ENCODE results near the gene NES.
A peak's percentile ranks its signal among the peaks of the same experiment; 100 is the strongest.

Gene NES

GRCh38 chr1:156643778-156644092 is 33.5 kb downstream of the NES start:
- intact Hi-C loops (cut with DNase I; ENCODE audit: low total_unique reads), result no loop called here

GRCh38 chr1:156643049-156643777 is 34.0 kb downstream of the NES start:
- TF ChIP-seq CTCF (IDR thresholded peaks at IDR 0.05), result no peak
- H3K36me3 ChIP-seq, result no peaks in the 10 kb centered on the region
- H3K27me3 ChIP-seq, result peaks cover 3 to 97% of the 10 kb centered on the region in 2 donors
- H3K4me3 ChIP-seq, result no peak overlapping the region
- H3K27ac ChIP-seq, result no peak overlapping the region
- DNase-seq, result no peak
- peaks cover 0 to 20% (median 13%) of the 10 kb centered on the region in 4 donors for H3K4me1 ChIP-seq
- intact Hi-C loops (cut with DNase I; ENCODE audit: low total_unique reads), result no loop called here
- no peaks in the 10 kb centered on the region for H3K9me3 ChIP-seq

More at GRCh38 chr1:156643778-156644092, 33.5 kb downstream of the NES start:
- Histone ChIP-seq H3K27ac (no peak overlapping the region), H3K9me3 (no peaks in the 10 kb centered on the region), H3K4me1 (peaks cover 0 to 20% (median 13%) of the 10 kb centered on the region in 4 donors), H3K36me3 (no peaks in the 10 kb centered on the region), H3K4me3 (no peak overlapping the region), H3K27me3 (peaks cover 3 to 97% of the 10 kb centered on the region in 2 donors)
- no peak for DNase-seq
- TF ChIP-seq CTCF (IDR thresholded peaks at IDR 0.05), result no peak

GRCh38 chr1:156642265-156643048 is 34.8 kb downstream of the NES start:
- intact Hi-C loops (cut with DNase I; ENCODE audit: low total_unique reads), result no loop called here
- DNase-seq, result no peak
- Histone ChIP-seq H3K27ac (no peak overlapping the region), H3K4me3 (peak overlapping the region; percentile 25 to 30), H3K9me3 (no peaks in the 10 kb centered on the region), H3K4me1 (peaks cover 0 to 20% (median 13%) of the 10 kb centered on the region in 4 donors), H3K36me3 (no peaks in the 10 kb centered on the region), H3K27me3 (peaks cover 3 to 97% of the 10 kb centered on the region in 2 donors)
- TF ChIP-seq CTCF (IDR thresholded peaks at IDR 0.05), result no peak

- no peak for DNase-seq
- Histone ChIP-seq H3K36me3 (no peaks in the 10 kb centered on the region), H3K4me3 (peak within 1 kb of the TSS; percentile 25 to 30), H3K4me1 (peaks cover 0 to 20% (median 13%) of the 10 kb centered on the region in 4 donors), H3K9me3 (no peaks in the 10 kb centered on the region), H3K27me3 (peaks cover 3 to 97% of the 10 kb centered on the region in 2 donors), H3K27ac (no peak within 1 kb of the TSS)
- intact Hi-C loops (cut with DNase I; ENCODE audit: low total_unique reads), result no loop called here
- TF ChIP-seq CTCF (IDR thresholded peaks at IDR 0.05), result no peak
These were observed 35.4 kb downstream of the NES start, which contains the start of gene BCAN for GRCh38 chr1:156641761-156642264. Gene BCAN, plus strand, starts transcription at chr1:156642117. Its CDS starts 3,938 bp downstream, at chr1:156646055.

GRCh38 chr1:156640842-156641706 is 36.1 kb downstream of the NES start:
- intact Hi-C loops (cut with DNase I; ENCODE audit: low total_unique reads), result no loop called here
- no peak for DNase-seq

More at GRCh38 chr1:156640842-156641706, 36.1 kb downstream of the NES start:
- H3K4me3 ChIP-seq, result peak overlapping the region in 1 of 2 donors; percentile 30
- H3K36me3 ChIP-seq, result no peaks in the 10 kb centered on the region
- H3K4me1 ChIP-seq, result peaks cover 0 to 20% (median 13%) of the 10 kb centered on the region in 4 donors
- no peaks in the 10 kb centered on the region for H3K9me3 ChIP-seq
- no peak for TF ChIP-seq CTCF (IDR thresholded peaks at IDR 0.05)
- peaks cover 3 to 94% of the 10 kb centered on the region in 2 donors for H3K27me3 ChIP-seq
- H3K27ac ChIP-seq, result no peak overlapping the region
